Loucy (cell line): ENCODE measurements around the gene RHOB.
"Not testable (repeated sequence)": the region's sequence is repeated elsewhere in the genome, so short reads cannot be mapped to it uniquely, and the experiment has no call there.

Experiments used
- H2AFZ ChIP-seq: fragments of 200-600 bp; sonication (generic); 2 replicates; pipeline ENCODE4 v1.6.0; 2016; ENCODE audit warnings: antibody characterized with exemption, mild to moderate bottlenecking, low read length, moderate library complexity
- H3F3A ChIP-seq: fragments of 200-600 bp; 2 replicates; pipeline ENCODE4 v1.6.0; 2016; ENCODE audit warnings: antibody characterized with exemption, low read depth, mild to moderate bottlenecking
- H3K27me3 ChIP-seq: fragments of 200-600 bp; sonication (generic); 2 replicates; pipeline ENCODE4 v1.6.1; 2014; ENCODE audit warnings: low read length, mild to moderate bottlenecking; ENCODE audit not compliant: insufficient read depth, poor library complexity, severe bottlenecking
- H3K36me3 ChIP-seq: fragments of 200-600 bp; sonication (generic); 2 replicates; pipeline ENCODE4 v1.6.1; 2016; ENCODE audit warnings: low read length; ENCODE audit not compliant: insufficient read depth
- H3K4me1 ChIP-seq: fragments of 200-600 bp; sonication (generic); 2 replicates; pipeline ENCODE4 v1.5.1; 2014; ENCODE audit warnings: low read length, mild to moderate bottlenecking; ENCODE audit not compliant: insufficient read depth, poor library complexity, severe bottlenecking
- H3K4me2 ChIP-seq: fragments of 200-600 bp; sonication (generic); 2 replicates; pipeline ENCODE4 v1.6.0; 2014; ENCODE audit warnings: antibody characterized with exemption, low read length, low read depth, mild to moderate bottlenecking; ENCODE audit not compliant: poor library complexity, severe bottlenecking
- H3K4me3 ChIP-seq: fragments of 200-600 bp; sonication (generic); 2 replicates; pipeline ENCODE4 v1.5.1; 2014; ENCODE audit warnings: low read length, mild to moderate bottlenecking, mixed read lengths; ENCODE audit not compliant: poor library complexity, severe bottlenecking
- H3K79me2 ChIP-seq: fragments of 200-600 bp; sonication (generic); 2 replicates; pipeline ENCODE4 v1.6.1; 2014; ENCODE audit warnings: low read length; ENCODE audit not compliant: insufficient read depth
- H3K9ac ChIP-seq: fragments of 200-600 bp; sonication (generic); 2 replicates; pipeline ENCODE4 v1.6.0; 2014; ENCODE audit warnings: mild to moderate bottlenecking, low read depth, low read length, moderate library complexity; ENCODE audit not compliant: poor library complexity, severe bottlenecking
- H3K9me2 ChIP-seq: fragments of 200-600 bp; sonication (generic); replicated peaks from 2 replicates; pipeline ENCODE4 v1.6.1; 2016; ENCODE audit warnings: low read depth, low read length, mixed read lengths
- H3K9me3 ChIP-seq: fragments of 200-600 bp; sonication (generic); 2 replicates; pipeline ENCODE4 v1.6.1; 2014; ENCODE audit warnings: mild to moderate bottlenecking, antibody characterized with exemption, low read length, low read depth; ENCODE audit not compliant: insufficient read depth
- H4K20me1 ChIP-seq: fragments of 200-600 bp; sonication (generic); 2 replicates; pipeline ENCODE4 v1.6.0; 2014; ENCODE audit warnings: antibody characterized with exemption, low read length, mild to moderate bottlenecking; ENCODE audit not compliant: insufficient read depth, poor library complexity, severe bottlenecking
- EZH2phosphoT487 ChIP-seq: fragments of 200-600 bp; IDR thresholded peaks from 2 replicates; pipeline ENCODE4 v1.6.1; 2018; ENCODE audit warnings: antibody characterized with exemption, mild to moderate bottlenecking, moderate library complexity, borderline replicate concordance
- TF ChIP-seq, protein P1 (sequence below): fragments of 200-600 bp; sonication (generic); conservative IDR thresholded peaks from 2 replicates; pipeline ENCODE4 v1.5.1; 2014; ENCODE audit warnings: mild to moderate bottlenecking, antibody characterized with exemption, low read length

The RHOB gene

DNA sequence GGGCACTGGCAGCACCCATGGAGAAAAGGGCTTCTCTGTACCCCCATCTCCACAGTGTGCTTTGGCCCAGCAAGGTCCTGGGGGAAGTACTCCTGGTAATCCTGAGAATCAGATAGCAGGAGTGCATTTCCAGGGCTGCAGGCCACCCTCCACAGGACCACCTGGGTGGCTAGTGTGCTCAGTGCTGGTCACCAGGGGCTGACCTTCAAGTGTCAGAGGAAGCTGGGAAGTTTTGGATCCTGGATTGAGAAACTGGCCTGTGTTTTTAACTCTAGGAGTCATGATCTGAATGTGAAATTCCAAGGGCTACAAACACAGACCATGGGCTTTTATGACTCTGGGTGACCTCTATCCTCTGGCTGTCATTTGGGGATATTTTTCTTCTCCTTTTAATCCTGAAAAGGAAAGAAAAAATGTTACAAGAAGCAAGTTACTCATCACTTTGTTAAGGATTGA lies 9.3 kb downstream of the RHOB start:
- Histone ChIP-seq H3K4me3 (no peak overlapping the region), H3K9me2 (no peaks in the 10 kb centered on the region), H3K4me1 (peaks cover 6% of the 10 kb centered on the region), H3K79me2 (no peaks in the 10 kb centered on the region), H3K36me3 (no peaks in the 10 kb centered on the region), H3K9ac (no peak overlapping the region), H4K20me1 (no peaks in the 10 kb centered on the region), H3K4me2 (no peak overlapping the region), H3K27me3 (no peaks in the 10 kb centered on the region), H2AFZ (no peak overlapping the region), H3F3A (no peaks in the 10 kb centered on the region), H3K9me3 (no peaks in the 10 kb centered on the region)
- TF ChIP-seq, protein P1, sequence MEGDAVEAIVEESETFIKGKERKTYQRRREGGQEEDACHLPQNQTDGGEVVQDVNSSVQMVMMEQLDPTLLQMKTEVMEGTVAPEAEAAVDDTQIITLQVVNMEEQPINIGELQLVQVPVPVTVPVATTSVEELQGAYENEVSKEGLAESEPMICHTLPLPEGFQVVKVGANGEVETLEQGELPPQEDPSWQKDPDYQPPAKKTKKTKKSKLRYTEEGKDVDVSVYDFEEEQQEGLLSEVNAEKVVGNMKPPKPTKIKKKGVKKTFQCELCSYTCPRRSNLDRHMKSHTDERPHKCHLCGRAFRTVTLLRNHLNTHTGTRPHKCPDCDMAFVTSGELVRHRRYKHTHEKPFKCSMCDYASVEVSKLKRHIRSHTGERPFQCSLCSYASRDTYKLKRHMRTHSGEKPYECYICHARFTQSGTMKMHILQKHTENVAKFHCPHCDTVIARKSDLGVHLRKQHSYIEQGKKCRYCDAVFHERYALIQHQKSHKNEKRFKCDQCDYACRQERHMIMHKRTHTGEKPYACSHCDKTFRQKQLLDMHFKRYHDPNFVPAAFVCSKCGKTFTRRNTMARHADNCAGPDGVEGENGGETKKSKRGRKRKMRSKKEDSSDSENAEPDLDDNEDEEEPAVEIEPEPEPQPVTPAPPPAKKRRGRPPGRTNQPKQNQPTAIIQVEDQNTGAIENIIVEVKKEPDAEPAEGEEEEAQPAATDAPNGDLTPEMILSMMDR = no peak
- no peak for TF ChIP-seq EZH2phosphoT487

DNA sequence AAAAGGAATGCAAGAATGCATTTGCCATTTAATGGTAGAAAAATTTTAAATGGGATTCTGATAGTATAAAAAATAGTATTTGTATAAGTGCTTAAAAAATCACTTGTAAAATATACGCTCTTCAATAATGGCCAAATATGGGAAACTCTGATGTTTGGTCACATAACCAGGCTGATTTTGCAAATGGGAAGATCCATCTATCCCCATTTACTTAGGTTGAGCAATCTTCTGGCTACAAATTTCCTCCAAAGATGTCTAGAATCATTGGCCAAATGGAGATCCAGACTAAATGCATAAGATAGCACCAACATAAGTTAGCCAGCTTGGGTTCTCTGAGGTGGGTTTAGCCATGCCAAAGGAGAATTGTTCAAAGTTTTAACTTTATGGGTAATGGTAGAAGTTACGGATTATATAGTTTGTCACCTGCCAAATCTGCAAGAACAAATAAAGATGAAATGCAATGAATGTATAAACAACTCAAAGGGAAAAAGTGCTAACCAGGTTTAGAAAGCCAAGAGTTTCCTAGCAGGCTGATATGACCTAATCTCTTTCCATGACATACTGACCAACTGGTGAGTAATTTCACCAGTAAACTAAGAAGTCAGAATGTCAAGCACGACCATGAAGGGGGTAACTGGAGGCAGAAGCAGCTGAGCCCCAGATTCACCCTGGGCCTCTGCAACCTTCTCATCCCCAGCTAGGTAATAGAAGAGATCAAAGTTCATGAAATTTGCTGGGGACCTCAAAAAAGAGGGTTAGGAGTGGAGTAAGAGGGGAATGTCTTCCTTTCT lies 10.0 kb downstream of the RHOB start:
- no peak overlapping the region for H3K9ac ChIP-seq
- no peak overlapping the region for H3K4me2 ChIP-seq
- H4K20me1 ChIP-seq = no peaks in the 10 kb centered on the region
- H3F3A ChIP-seq = no peaks in the 10 kb centered on the region
- H3K27me3 ChIP-seq = no peaks in the 10 kb centered on the region
- TF ChIP-seq, protein P1 = no peak
- no peak for TF ChIP-seq EZH2phosphoT487
- H3K79me2 ChIP-seq = no peaks in the 10 kb centered on the region
- H2AFZ ChIP-seq = no peak overlapping the region
- H3K36me3 ChIP-seq = no peaks in the 10 kb centered on the region
- H3K9me3 ChIP-seq = no peaks in the 10 kb centered on the region
- no peaks in the 10 kb centered on the region for H3K9me2 ChIP-seq
- H3K4me1 ChIP-seq = no peaks in the 10 kb centered on the region
- no peak overlapping the region for H3K4me3 ChIP-seq

DNA sequence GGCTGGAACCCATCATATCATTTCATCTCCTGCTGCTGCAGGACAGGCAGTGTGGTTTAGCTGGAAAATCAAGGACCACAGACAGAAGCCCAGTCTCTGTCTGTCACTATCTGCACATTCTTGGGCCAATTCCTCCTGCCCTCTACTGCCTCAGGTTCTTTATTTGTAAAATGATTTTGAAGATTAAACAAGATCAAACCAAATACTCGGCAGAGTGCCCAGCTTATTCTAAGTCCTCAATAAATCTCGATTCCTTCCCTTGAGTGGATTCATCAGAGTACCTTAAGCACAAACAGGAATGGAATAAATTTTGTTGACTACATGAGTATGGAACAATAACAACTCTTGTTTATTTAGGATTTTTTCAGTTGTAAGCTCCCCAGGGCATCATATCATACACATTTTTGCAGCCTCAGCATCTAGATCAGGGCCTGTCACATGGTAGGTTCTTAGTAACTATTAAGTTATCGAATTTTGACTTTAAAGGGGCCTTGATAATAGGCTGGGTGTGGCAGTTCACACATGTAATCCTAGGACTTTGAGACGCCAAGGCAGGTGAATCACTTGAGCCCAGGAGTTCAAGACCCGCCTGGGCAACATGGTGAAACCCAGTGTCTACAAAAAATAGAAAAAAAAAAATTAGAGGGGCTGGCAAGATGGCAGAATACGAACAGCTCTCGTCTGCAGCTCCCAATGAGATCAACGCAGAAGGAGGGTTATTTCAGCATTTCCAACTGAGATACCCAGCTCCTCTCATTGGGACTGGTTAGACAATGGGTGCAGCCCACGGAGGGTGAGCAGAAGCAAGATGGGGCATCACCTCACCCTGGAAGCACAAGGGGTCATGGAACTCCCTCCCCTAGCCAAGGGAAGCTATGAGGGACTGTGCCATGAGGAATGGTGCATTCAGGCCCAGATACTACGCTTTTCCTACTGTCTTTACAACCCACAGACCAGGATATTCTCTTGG lies 11.1 kb downstream of the RHOB start:
- Histone ChIP-seq H3K4me3 (no peak overlapping the region), H3K9ac (no peak overlapping the region), H3K79me2 (no peaks in the 10 kb centered on the region), H3K4me2 (no peak overlapping the region), H2AFZ (no peak overlapping the region), H4K20me1 (no peaks in the 10 kb centered on the region), H3K36me3 (no peaks in the 10 kb centered on the region), H3F3A (no peaks in the 10 kb centered on the region), H3K9me3 (no peaks in the 10 kb centered on the region), H3K27me3 (no peaks in the 10 kb centered on the region), H3K9me2 (no peaks in the 10 kb centered on the region), H3K4me1 (no peaks in the 10 kb centered on the region)
- TF ChIP-seq, protein P1 = no peak
- TF ChIP-seq EZH2phosphoT487 = no peak

DNA sequence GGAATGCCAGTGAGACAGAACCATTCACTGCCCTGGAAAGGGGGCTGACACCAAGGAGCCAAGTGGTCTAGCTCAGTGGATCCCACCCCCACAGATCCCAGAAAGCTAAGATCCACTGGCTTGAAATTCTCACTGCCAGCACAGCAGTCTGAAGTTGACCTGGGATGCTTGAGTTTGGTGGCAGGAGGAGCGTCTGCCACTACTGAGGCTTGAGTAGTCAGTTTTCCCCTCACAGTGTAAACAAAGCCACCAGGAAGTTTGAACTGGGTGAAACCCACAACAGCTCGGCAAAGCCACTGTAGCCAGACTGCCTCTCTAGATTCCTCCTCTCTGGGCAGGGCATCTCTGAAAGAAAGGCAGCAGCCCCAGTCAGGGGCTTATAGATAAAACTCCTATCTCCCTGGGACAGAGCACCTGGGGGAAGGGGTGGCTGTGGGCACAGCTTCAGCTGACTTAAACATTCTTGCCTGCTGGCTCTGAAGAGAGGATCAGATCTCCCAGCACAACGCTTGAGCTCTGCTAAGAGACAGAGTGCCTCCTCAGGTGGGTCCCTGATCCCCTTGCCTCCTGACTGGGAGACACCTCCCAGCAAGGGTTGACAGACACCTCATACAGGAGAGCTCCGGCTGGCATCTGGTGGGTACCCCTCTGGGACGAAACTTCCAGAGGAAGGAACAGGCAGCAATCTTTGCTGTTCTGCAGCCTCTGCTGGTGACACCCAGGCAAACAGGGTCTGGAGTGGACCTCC lies 12.0 kb downstream of the RHOB start:
- H2AFZ ChIP-seq, H3K4me3 ChIP-seq, H3K4me1 ChIP-seq, H3K9ac ChIP-seq, H3F3A ChIP-seq, H3K27me3 ChIP-seq, H3K4me2 ChIP-seq, H3K36me3 ChIP-seq, H4K20me1 ChIP-seq, H3K79me2 ChIP-seq, H3K9me2 ChIP-seq, H3K9me3 ChIP-seq: not testable (repeated sequence)
